Measurements from ENCODE around the gene EEF1A2.

The EEF1A2 gene

DNA sequence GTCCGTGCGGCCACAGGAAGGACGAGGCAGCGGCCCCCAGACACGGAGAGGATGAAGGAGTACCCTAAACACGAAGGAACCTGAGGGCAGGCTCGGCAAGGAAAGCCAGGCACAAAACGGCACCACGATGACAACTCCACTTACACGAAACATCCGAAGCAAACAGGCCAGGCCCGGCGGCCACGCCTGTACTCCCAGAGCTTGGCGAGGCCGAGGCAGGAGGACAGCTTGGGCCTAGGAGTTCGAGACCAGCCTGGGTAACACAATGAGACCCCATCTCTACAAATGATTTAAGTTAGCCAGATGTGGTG is 39.9 kb downstream of the EEF1A2 start:
- TF ChIP-seq, protein P1, sequence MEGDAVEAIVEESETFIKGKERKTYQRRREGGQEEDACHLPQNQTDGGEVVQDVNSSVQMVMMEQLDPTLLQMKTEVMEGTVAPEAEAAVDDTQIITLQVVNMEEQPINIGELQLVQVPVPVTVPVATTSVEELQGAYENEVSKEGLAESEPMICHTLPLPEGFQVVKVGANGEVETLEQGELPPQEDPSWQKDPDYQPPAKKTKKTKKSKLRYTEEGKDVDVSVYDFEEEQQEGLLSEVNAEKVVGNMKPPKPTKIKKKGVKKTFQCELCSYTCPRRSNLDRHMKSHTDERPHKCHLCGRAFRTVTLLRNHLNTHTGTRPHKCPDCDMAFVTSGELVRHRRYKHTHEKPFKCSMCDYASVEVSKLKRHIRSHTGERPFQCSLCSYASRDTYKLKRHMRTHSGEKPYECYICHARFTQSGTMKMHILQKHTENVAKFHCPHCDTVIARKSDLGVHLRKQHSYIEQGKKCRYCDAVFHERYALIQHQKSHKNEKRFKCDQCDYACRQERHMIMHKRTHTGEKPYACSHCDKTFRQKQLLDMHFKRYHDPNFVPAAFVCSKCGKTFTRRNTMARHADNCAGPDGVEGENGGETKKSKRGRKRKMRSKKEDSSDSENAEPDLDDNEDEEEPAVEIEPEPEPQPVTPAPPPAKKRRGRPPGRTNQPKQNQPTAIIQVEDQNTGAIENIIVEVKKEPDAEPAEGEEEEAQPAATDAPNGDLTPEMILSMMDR (IDR thresholded peaks at IDR 0.05; ENCODE audit: low read length) = no peak
- no peak for TF ChIP-seq EZH2 (IDR thresholded peaks at IDR 0.05; ENCODE audit: borderline replicate concordance, low read length)
- 0 out of 2 replicates have a peak, but pooled peaks cover 8% of the 10 kb centered on the region for H3K27me3 ChIP-seq (ENCODE audit: insufficient read depth, low read length)
- no peaks in the 10 kb centered on the region for H3K4me1 ChIP-seq (ENCODE audit: insufficient read depth, low read length, severe bottlenecking)
- H3K9ac ChIP-seq (ENCODE audit: low read length) = no peak overlapping the region
- no peak overlapping the region for H2AFZ ChIP-seq (ENCODE audit: low read length)
- no peaks in the 10 kb centered on the region for H3K9me2 ChIP-seq (ENCODE audit: low read depth, low read length)
- no peaks in the 10 kb centered on the region for H3F3A ChIP-seq (ENCODE audit: insufficient read depth, low read length)
- H3K79me2 ChIP-seq (ENCODE audit: insufficient read depth, low read length) = no peaks in the 10 kb centered on the region
- H4K20me1 ChIP-seq (ENCODE audit: insufficient read depth, low read length) = no peaks in the 10 kb centered on the region
- no peak overlapping the region for H3K27ac ChIP-seq (ENCODE audit: low read depth, low read length, poor library complexity, severe bottlenecking)
- no peak overlapping the region for H3K4me2 ChIP-seq (ENCODE audit: low read length)
- H3K36me3 ChIP-seq (ENCODE audit: insufficient read depth, low read length) = no peaks in the 10 kb centered on the region
- H3K4me3 ChIP-seq (ENCODE audit: low read depth, low read length, poor library complexity, severe bottlenecking) = no peak overlapping the region
- H3K9me3 ChIP-seq (ENCODE audit: low read length) = no peaks in the 10 kb centered on the region

GRCh38 chr20:63458170-63459069 is 40.5 kb downstream of the EEF1A2 start:
- Histone ChIP-seq H3K9me3 (ENCODE audit: low read length) (no peaks in the 10 kb centered on the region), H3K4me1 (ENCODE audit: insufficient read depth, low read length, severe bottlenecking) (no peaks in the 10 kb centered on the region), H3K4me2 (ENCODE audit: low read length) (no peak overlapping the region), H3F3A (ENCODE audit: insufficient read depth, low read length) (no peaks in the 10 kb centered on the region), H3K36me3 (ENCODE audit: insufficient read depth, low read length) (no peaks in the 10 kb centered on the region), H3K79me2 (ENCODE audit: insufficient read depth, low read length) (no peaks in the 10 kb centered on the region), H2AFZ (ENCODE audit: low read length) (no peak overlapping the region), H3K9ac (ENCODE audit: low read length) (no peak overlapping the region), H3K4me3 (ENCODE audit: low read depth, low read length, poor library complexity, severe bottlenecking) (no peak overlapping the region), H4K20me1 (ENCODE audit: insufficient read depth, low read length) (no peaks in the 10 kb centered on the region), H3K9me2 (ENCODE audit: low read depth, low read length) (no peaks in the 10 kb centered on the region), H3K27me3 (ENCODE audit: insufficient read depth, low read length) (0 out of 2 replicates have a peak, but pooled peaks cover 8% of the 10 kb centered on the region), H3K27ac (ENCODE audit: low read depth, low read length, poor library complexity, severe bottlenecking) (no peak overlapping the region)
- no peak for TF ChIP-seq EZH2 (IDR thresholded peaks at IDR 0.05; ENCODE audit: borderline replicate concordance, low read length)
- TF ChIP-seq, protein P1 (IDR thresholded peaks at IDR 0.05; ENCODE audit: low read length) = no peak

DNA sequence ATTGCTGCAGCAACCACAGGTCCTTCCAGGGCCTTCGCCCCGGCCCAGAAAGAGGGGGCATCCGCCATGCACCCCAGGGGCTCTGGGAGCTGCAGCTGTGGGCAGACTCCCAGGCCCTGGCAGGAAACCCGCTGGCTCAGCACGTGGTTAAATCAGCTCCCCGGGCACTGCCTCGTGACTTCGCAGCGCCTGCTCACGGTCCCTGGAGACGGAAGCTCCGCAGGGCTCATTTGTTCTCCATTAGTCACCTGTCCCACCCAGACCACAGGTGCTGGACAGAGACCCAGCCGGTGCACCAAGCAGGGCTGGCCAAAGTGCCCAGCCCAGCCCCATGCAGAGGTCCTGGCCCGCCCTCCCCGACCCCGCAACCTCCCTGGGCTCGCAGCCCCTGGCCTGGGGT is 41.1 kb downstream of the EEF1A2 start:
- no peak overlapping the region for H3K4me2 ChIP-seq (ENCODE audit: low read length)
- no peak for TF ChIP-seq EZH2 (IDR thresholded peaks at IDR 0.05; ENCODE audit: borderline replicate concordance, low read length)
- TF ChIP-seq, protein P1 (IDR thresholded peaks at IDR 0.05; ENCODE audit: low read length) = no peak
- H3K79me2 ChIP-seq (ENCODE audit: insufficient read depth, low read length) = no peaks in the 10 kb centered on the region
- H3K4me3 ChIP-seq (ENCODE audit: low read depth, low read length, poor library complexity, severe bottlenecking) = no peak overlapping the region
- H3K36me3 ChIP-seq (ENCODE audit: insufficient read depth, low read length) = no peaks in the 10 kb centered on the region
- H3K9me3 ChIP-seq (ENCODE audit: low read length) = no peaks in the 10 kb centered on the region
- H3F3A ChIP-seq (ENCODE audit: insufficient read depth, low read length) = no peaks in the 10 kb centered on the region
- H2AFZ ChIP-seq (ENCODE audit: low read length) = no peak overlapping the region
- H3K9me2 ChIP-seq (ENCODE audit: low read depth, low read length) = no peaks in the 10 kb centered on the region
- no peak overlapping the region for H3K27ac ChIP-seq (ENCODE audit: low read depth, low read length, poor library complexity, severe bottlenecking)
- no peaks in the 10 kb centered on the region for H3K4me1 ChIP-seq (ENCODE audit: insufficient read depth, low read length, severe bottlenecking)
- 0 out of 2 replicates have a peak, but pooled peaks cover 8% of the 10 kb centered on the region for H3K27me3 ChIP-seq (ENCODE audit: insufficient read depth, low read length)
- no peak overlapping the region for H3K9ac ChIP-seq (ENCODE audit: low read length)
- H4K20me1 ChIP-seq (ENCODE audit: insufficient read depth, low read length) = no peaks in the 10 kb centered on the region

Measured in OCI-LY1 (cell line).